CD4-positive, alpha-beta T cell (primary cell): ENCODE data around the gene ANKK1. TPM values are rescaled to one million over a fixed set of nuclear protein-coding genes. Genes with fewer than 3 reads are reported as not detected.

Experiments used
- ATAC-seq: fragments of 200-7000 bp; cut with Tn5 transposase; one replicate; pipeline ENCODE4 v1.10.0; 2022; ENCODE audit warnings: mild to moderate bottlenecking; ENCODE audit not compliant: poor library complexity
- CTCF ChIA-PET: fragments of 350-600 bp; sonication (Branson Sonifier 250); formaldehyde crosslinking; loops from one replicate; lab custom pipeline; 2021; ENCODE audit warnings: antibody characterized with exemption, inconsistent platforms; lab: Charles Lee
- POLR2A ChIA-PET: fragments of 350-600 bp; sonication (Branson Sonifier 250); formaldehyde crosslinking; loops from one replicate; lab custom pipeline; 2021; ENCODE audit warnings: antibody characterized with exemption, inconsistent platforms; lab: Charles Lee
- DNase-seq, 14 experiments: peaks; one replicate each; pipeline ENCODE4 v3.0.0-alpha.2; 2013 to 2020; ENCODE audit warnings: mixed read lengths in 2 of 14
- H3K27ac ChIP-seq, 2 donors: one replicate each; pipeline versions ENCODE4 v1.5.1 to v1.7.0; 2013; ENCODE audit warnings: low read length in 2 of 2, low read depth in 1 of 2, mild to moderate bottlenecking in 1 of 2
- H3K27me3 ChIP-seq, 2 experiments: 1 replicate in 1 of 2; 2 replicates in 1 of 2; pipeline versions ENCODE4 v1.6.1 to v1.7.0; 2013; ENCODE audit warnings: low read length in 2 of 2, control low read depth in 1 of 2, mild to moderate bottlenecking in 1 of 2, moderate library complexity in 1 of 2; ENCODE audit not compliant: insufficient read depth in 2 of 2, control insufficient read depth in 1 of 2
- H3K36me3 ChIP-seq: one replicate; pipeline ENCODE4 v1.6.1; 2013; ENCODE audit warnings: low read length, control low read depth; ENCODE audit not compliant: insufficient read depth
- H3K4me1 ChIP-seq: one replicate; pipeline ENCODE4 v1.6.1; 2013; ENCODE audit warnings: low read length, control low read depth; ENCODE audit not compliant: insufficient read depth
- H3K4me3 ChIP-seq: one replicate; pipeline ENCODE4 v1.5.1; 2013; ENCODE audit warnings: mild to moderate bottlenecking, low read length, moderate library complexity
- H3K9me3 ChIP-seq, 2 experiments: 1 replicate in 1 of 2; 2 replicates in 1 of 2; pipeline versions ENCODE4 v1.6.1 to v1.7.0; 2013; ENCODE audit warnings: low read length in 2 of 2, mild to moderate bottlenecking in 2 of 2, control low read depth in 1 of 2, moderate library complexity in 1 of 2; ENCODE audit not compliant: control insufficient read depth in 1 of 2, insufficient read depth in 1 of 2
- H3K27ac Mint-ChIP-seq: one replicate; pipeline ENCODE4 v1.8.0; 2020; ENCODE audit warnings: mixed read lengths
- H3K27me3 Mint-ChIP-seq: one replicate; pipeline ENCODE4 v1.8.0; 2021; ENCODE audit warnings: mixed read lengths
- H3K36me3 Mint-ChIP-seq: one replicate; pipeline ENCODE4 v1.8.0; 2021; ENCODE audit warnings: low read depth, mixed read lengths
- H3K4me1 Mint-ChIP-seq: one replicate; pipeline ENCODE4 v1.8.0; 2021; ENCODE audit warnings: low read depth, mixed read lengths
- H3K4me3 Mint-ChIP-seq: one replicate; pipeline ENCODE4 v1.8.0; 2020; ENCODE audit warnings: mild to moderate bottlenecking, mixed read lengths
- H3K9me3 Mint-ChIP-seq: one replicate; pipeline ENCODE4 v1.8.0; 2020; ENCODE audit warnings: mixed read lengths
- intact Hi-C, 2 experiments: fragments of 100-400 bp; cut with DNase I in 1 of 2; cut with micrococcal nuclease in 1 of 2; formaldehyde crosslinking; loops; one replicate each; pipeline versions ENCODE4 v1.15.1 to v1.9.0; 2023 to 2025; cut with DNase I, micrococcal nuclease
- total RNA-seq, 174 experiments: library from RNA in 2 of 174; stranded (reverse) in 2 of 174; gene quantifications; one replicate each; pipeline ENCODE4 v1.2.3 and lab custom pipeline; 2021 to 2026
- TF ChIP-seq, protein P1 (sequence below): fragments of 200-600 bp; IDR thresholded peaks from one replicate; pipeline ENCODE4 v1.8.0; 2022; ENCODE audit warnings: antibody characterized with exemption, mild to moderate bottlenecking

Gene ANKK1
- total RNA-seq, 2 experiments from 2014 or later: 1.2 to 1.6 TPM

DNA sequence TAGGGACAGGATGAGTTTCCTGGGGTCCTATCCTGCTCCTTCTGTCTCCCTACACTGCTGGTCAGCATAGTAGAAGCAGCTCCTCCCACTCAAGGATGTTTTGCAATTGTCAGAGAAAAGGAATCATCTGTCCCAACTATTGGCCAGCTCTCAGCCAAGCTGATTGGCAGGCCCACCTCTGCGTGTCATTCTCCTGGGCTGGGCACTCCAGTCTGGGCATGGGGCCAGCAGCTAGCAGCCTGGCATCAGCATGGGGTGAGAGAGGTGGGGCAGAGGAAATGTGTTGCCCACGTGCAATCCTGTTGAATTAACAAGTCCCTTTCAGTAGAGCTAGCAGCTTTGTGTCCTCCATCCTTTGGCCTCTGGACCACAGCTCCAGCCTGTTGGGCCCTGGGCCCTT is 14.1 kb downstream of the ANKK1 start:
- Mint-ChIP-seq H3K4me1 (no peaks in the 10 kb centered on the region), H3K27ac (no peak overlapping the region), H3K27me3 (no peaks in the 10 kb centered on the region), H3K4me3 (no peak overlapping the region), H3K36me3 (no peaks in the 10 kb centered on the region), H3K9me3 (no peaks in the 10 kb centered on the region)
- no peaks in the 10 kb centered on the region for H3K36me3 ChIP-seq
- DNase-seq: no peak
- ChIA-PET CTCF (no interaction called here), POLR2A (no interaction called here)
- intact Hi-C loops: no loop called here
- H3K4me1 ChIP-seq: no peaks in the 10 kb centered on the region
- H3K27ac ChIP-seq: no peak overlapping the region
- no peaks in the 10 kb centered on the region for H3K27me3 ChIP-seq
- H3K4me3 ChIP-seq: no peak overlapping the region
- no peaks in the 10 kb centered on the region for H3K9me3 ChIP-seq
- no peak for ATAC-seq
- TF ChIP-seq, protein P1, sequence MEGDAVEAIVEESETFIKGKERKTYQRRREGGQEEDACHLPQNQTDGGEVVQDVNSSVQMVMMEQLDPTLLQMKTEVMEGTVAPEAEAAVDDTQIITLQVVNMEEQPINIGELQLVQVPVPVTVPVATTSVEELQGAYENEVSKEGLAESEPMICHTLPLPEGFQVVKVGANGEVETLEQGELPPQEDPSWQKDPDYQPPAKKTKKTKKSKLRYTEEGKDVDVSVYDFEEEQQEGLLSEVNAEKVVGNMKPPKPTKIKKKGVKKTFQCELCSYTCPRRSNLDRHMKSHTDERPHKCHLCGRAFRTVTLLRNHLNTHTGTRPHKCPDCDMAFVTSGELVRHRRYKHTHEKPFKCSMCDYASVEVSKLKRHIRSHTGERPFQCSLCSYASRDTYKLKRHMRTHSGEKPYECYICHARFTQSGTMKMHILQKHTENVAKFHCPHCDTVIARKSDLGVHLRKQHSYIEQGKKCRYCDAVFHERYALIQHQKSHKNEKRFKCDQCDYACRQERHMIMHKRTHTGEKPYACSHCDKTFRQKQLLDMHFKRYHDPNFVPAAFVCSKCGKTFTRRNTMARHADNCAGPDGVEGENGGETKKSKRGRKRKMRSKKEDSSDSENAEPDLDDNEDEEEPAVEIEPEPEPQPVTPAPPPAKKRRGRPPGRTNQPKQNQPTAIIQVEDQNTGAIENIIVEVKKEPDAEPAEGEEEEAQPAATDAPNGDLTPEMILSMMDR: no peak

DNA sequence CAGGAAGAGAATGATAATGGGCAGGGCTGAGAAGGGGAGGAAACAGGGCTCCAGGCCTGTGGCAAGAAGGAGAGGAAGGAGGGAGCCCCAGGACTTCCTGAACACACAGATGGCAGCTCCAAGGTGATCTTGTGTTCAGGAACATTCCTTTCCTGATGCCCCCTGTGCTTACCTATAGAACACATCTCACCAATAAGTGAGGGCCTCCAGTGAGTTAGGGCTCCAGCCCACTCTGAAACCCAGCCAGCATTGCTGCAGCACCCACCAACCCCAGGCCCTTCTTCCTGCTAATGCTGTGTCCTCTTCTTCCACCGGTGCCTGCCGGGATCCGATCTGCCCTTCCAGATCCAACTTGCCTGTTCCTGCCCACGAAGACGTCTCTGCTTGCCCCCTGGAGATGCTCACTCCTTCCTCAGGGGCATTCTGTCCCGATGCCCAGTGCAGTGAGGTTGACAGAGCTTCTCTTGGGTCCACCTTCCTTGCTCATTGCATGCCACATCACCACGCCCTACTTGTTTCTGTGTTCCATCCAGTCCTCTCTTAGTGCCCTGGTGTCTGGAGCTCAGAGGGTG is 17.4 kb downstream of the ANKK1 start:
- H3K4me3 Mint-ChIP-seq: no peak overlapping the region
- H3K27ac ChIP-seq: no peak overlapping the region
- no peak overlapping the region for H3K4me3 ChIP-seq
- DNase-seq (no peak), ATAC-seq (no peak)
- TF ChIP-seq, protein P1: no peak
- no peaks in the 10 kb centered on the region for H3K36me3 Mint-ChIP-seq
- H3K27me3 ChIP-seq: peaks cover 0 to 3% of the 10 kb centered on the region in 2 experiments
- ChIA-PET POLR2A (no interaction called here), CTCF (no interaction called here)
- H3K27me3 Mint-ChIP-seq: no peaks in the 10 kb centered on the region
- no peaks in the 10 kb centered on the region for H3K9me3 Mint-ChIP-seq
- no peaks in the 10 kb centered on the region for H3K36me3 ChIP-seq
- H3K27ac Mint-ChIP-seq: no peak overlapping the region
- no peaks in the 10 kb centered on the region for H3K4me1 Mint-ChIP-seq
- no peaks in the 10 kb centered on the region for H3K9me3 ChIP-seq
- no peaks in the 10 kb centered on the region for H3K4me1 ChIP-seq
- intact Hi-C loops: no loop called here

DNA sequence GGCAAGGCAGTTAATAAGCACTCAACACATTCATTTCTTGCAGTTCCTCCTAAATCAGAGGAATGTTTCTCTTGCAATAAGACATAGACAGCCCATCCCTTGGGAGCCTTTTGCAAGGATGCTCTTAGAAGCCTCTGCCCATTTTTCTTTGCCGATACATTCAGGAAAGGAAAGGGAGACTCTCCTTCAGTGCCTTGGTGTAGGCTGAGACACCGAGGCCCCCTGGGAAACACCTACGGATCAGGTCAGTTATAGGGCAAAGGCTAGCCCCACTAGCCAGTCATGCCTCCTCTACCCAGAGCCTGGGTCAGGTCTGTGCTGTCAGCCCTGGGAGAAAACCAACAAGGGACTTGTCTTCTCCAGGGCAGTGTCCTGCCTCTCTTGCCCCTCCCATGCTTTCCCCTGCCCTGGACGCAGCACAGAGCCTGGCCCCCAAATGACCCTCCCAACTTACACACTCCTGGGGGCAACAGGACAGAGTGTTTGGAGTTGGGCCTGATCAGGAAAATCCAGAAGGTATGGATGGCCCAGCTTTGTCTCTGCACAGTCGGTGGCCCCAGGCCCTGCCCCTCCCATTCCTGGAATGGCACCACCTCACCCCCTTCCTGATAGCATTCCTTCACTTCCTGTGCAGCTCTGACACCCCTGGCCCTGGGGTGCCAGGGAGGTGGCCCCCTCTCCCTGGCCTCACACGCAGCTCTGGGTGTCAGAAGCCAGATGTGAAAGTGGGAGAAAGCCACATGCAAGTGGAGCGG is 18.3 kb downstream of the ANKK1 start:
- no peak overlapping the region for H3K4me3 Mint-ChIP-seq
- Histone ChIP-seq H3K27ac (no peak overlapping the region), H3K4me1 (no peaks in the 10 kb centered on the region), H3K9me3 (no peaks in the 10 kb centered on the region), H3K27me3 (peaks cover 0 to 3% of the 10 kb centered on the region in 2 experiments), H3K36me3 (no peaks in the 10 kb centered on the region), H3K4me3 (no peak overlapping the region)
- H3K36me3 Mint-ChIP-seq: no peaks in the 10 kb centered on the region
- POLR2A ChIA-PET: no interaction called here
- H3K27ac Mint-ChIP-seq: no peak overlapping the region
- H3K4me1 Mint-ChIP-seq: no peaks in the 10 kb centered on the region
- ATAC-seq: no peak
- intact Hi-C loops: no loop called here
- no peaks in the 10 kb centered on the region for H3K27me3 Mint-ChIP-seq
- DNase-seq: no peak
- no peaks in the 10 kb centered on the region for H3K9me3 Mint-ChIP-seq
- TF ChIP-seq, protein P1: no peak
- CTCF ChIA-PET: no interaction called here
